ENCODE measurements around the gene LSM12. TPM values are rescaled to one million over a fixed set of nuclear protein-coding genes. Genes with fewer than 3 reads are reported as not detected.

The LSM12 gene
- total and polyA plus RNA-seq, 2 donors (not counting 3 experiments of a cell fraction or from before 2014, with no cell fraction given), result 36.5 to 68.9 TPM

DNA sequence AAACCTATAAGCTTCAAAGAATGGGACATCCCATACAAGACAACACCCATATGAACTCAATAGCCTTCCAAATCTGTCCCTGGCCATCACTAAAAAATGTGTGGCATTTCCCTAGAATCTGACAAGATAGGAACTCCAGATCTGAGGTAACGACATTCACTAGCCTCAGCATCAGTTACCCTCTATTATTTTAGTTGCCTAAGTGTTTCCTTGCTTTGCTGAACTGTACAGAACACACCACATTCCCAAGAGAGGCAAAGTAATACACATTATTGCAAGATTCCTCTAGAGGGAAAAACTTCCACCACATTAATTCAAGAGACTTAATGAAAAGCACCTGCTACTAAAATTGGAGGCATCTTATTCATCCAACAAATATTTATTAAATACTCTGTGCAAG, 5.0 kb downstream of the LSM12 start:
- Histone ChIP-seq H4K20me1 (replicated peaks; ENCODE audit: control insufficient read depth, extremely low read depth, insufficient read depth, low read length) (no peaks in the 10 kb centered on the region), H3K79me2 (ENCODE audit: control insufficient read depth, insufficient read depth, low read length) (peaks cover 91% of the 10 kb centered on the region), H3K27ac (ENCODE audit: insufficient read depth, low read depth, low read length) (no peak overlapping the region), H2AFZ (ENCODE audit: low read depth, low read length) (no peak overlapping the region), H3K4me2 (ENCODE audit: insufficient read depth, low read length) (no peak overlapping the region), H3K27me3 (ENCODE audit: control insufficient read depth in 2 of 2, insufficient read depth in 2 of 2, low read length in 2 of 2) (no peaks in the 10 kb centered on the region), H3K4me1 (ENCODE audit: control insufficient read depth, extremely low read depth, insufficient read depth, low read length) (peaks cover 13% of the 10 kb centered on the region), H3K9me3 (replicated peaks; ENCODE audit: control insufficient read depth, insufficient read depth, low read length) (no peaks in the 10 kb centered on the region), H3K9me1 (replicated peaks; ENCODE audit: control insufficient read depth, extremely low read depth, insufficient read depth, low read length) (no peaks in the 10 kb centered on the region), H3K4me3 (replicated peaks in 1 of 3; ENCODE audit: insufficient read depth in 1 of 3, low read depth in 1 of 3, low read length in 3 of 3) (no peak overlapping the region), H3K36me3 (ENCODE audit: control insufficient read depth in 2 of 2, extremely low read depth in 1 of 2, insufficient read depth in 2 of 2, low read length in 2 of 2) (peaks cover 8 to 23% of the 10 kb centered on the region in 2 experiments), H3K9ac (replicated peaks; ENCODE audit: extremely low read depth, insufficient read depth, low read length) (no peak overlapping the region)
- POLR2A ChIA-PET, result interaction anchor here (0.6 kb wide), 1 partner anchor 66 kb away, joined by 7 read pairs; no protein-coding TSS in a partner anchor
- no peak for FAIRE-seq
- no peak for DNase-seq (ENCODE audit: low read depth, low spot score)
- CTCF ChIA-PET, result interaction anchor here (0.7 to 2.8 kb wide), 4 partner anchors 12 to 117 kb away, joined by 3 to 10 read pairs (median 7); no protein-coding TSS in a partner anchor
- TF ChIP-seq POLR2AphosphoS5 (IDR thresholded peaks at IDR 0.05; ENCODE audit: insufficient read depth, low read depth, low read length), result no peak
- TF ChIP-seq, protein P1, sequence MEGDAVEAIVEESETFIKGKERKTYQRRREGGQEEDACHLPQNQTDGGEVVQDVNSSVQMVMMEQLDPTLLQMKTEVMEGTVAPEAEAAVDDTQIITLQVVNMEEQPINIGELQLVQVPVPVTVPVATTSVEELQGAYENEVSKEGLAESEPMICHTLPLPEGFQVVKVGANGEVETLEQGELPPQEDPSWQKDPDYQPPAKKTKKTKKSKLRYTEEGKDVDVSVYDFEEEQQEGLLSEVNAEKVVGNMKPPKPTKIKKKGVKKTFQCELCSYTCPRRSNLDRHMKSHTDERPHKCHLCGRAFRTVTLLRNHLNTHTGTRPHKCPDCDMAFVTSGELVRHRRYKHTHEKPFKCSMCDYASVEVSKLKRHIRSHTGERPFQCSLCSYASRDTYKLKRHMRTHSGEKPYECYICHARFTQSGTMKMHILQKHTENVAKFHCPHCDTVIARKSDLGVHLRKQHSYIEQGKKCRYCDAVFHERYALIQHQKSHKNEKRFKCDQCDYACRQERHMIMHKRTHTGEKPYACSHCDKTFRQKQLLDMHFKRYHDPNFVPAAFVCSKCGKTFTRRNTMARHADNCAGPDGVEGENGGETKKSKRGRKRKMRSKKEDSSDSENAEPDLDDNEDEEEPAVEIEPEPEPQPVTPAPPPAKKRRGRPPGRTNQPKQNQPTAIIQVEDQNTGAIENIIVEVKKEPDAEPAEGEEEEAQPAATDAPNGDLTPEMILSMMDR (IDR thresholded peaks at IDR 0.05; ENCODE audit: extremely low read depth in 1 of 2, insufficient read depth in 1 of 2, low read depth in 1 of 2, low read length in 2 of 2), result no peak
- TF ChIP-seq FOS (IDR thresholded peaks at IDR 0.05; ENCODE audit: borderline replicate concordance, insufficient read depth, low read length), result no peak
- no peak for TF ChIP-seq JUN (IDR thresholded peaks at IDR 0.05; ENCODE audit: borderline replicate concordance, insufficient read depth, insufficient read length, low read depth)
- no peak for TF ChIP-seq POLR2A (IDR thresholded peaks at IDR 0.05; ENCODE audit: low read depth, low read length)
- TF ChIP-seq MYC (IDR thresholded peaks at IDR 0.05; ENCODE audit: low read depth, low read length), result no peak
- TF ChIP-seq GATA2 (IDR thresholded peaks at IDR 0.05; ENCODE audit: insufficient read depth, insufficient read length, low read depth, low read length), result no peak
- no peak for TF ChIP-seq EZH2 (IDR thresholded peaks at IDR 0.05; ENCODE audit: borderline replicate concordance, low read depth, low read length, severe bottlenecking)
- TF ChIP-seq, protein P2, sequence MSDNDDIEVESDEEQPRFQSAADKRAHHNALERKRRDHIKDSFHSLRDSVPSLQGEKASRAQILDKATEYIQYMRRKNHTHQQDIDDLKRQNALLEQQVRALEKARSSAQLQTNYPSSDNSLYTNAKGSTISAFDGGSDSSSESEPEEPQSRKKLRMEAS (IDR thresholded peaks at IDR 0.05; ENCODE audit: insufficient read depth, insufficient read length), result no peak
- no TSS peak for BruUV-seq (replicated peaks)
- dilution Hi-C loops (cut with MboI; ENCODE audit: extremely low pct_ligation_motif_present, low sequenced_read_pairs), result no loop called here
- intact Hi-C loops (cut with micrococcal nuclease), result no loop called here
